ENCODE data around the gene MBP. TPM values are rescaled to one million over a fixed set of nuclear protein-coding genes. Genes with fewer than 3 reads are reported as not detected.

Gene MBP
- total and polyA plus RNA-seq, 2 of the 13 experiments (the other 11 are each of a cell fraction or from before 2014, with no cell fraction given) = 5.0 to 8.5 TPM

DNA sequence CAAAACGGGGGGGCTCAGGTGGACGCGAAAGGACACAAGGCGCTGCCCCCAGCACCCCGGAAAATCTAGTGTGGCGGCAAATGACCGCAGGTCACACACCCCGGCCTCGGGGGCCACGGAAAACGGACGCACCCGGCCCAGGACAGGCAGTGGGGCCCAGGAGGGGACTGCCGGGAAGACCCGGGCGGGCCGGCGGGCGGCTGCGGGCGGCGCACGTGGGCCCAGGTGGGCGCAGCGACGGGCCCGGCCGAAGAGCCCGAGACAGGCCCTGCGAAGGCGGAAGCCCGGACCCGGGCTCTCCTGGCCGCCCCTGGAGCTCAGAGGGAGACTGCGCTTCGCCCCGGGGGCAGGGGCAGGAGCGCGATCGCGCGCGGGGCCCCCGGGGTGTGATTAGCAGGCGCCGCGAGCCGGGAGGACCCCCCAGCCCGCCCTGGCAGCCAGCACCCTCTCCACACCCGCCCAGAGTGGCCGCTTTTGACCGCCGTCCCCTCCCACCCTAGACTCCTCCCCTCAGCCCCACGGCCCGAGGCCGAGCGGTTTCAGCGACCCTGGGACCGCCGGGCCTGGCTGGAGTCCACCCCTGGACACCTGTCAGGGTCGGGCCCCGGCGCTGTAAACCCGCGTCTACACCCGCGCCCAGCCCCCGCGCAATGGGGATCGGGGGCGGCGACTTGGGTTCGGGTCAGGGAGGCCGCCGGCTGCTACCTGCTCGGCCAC, 773 bp downstream of the MBP start (continued):
- TF ChIP-seq ZNF556 (CRISPR knock-in tag; IDR thresholded peaks at IDR 0.05; ENCODE audit: borderline replicate concordance) (no peak), ZKSCAN1 (IDR thresholded peaks at IDR 0.05; ENCODE audit: low read length) (no peak), ZNF558 (CRISPR knock-in tag; IDR thresholded peaks at IDR 0.05; ENCODE audit: borderline replicate concordance) (no peak; the same call in 1 of the 2 replicates), RORA (CRISPR knock-in tag; IDR thresholded peaks at IDR 0.05) (no peak), PITX1 (CRISPR knock-in tag; IDR thresholded peaks at IDR 0.05) (no peak), SIX4 (CRISPR knock-in tag; IDR thresholded peaks at IDR 0.05) (no peak), DMAP1 (CRISPR knock-in tag; IDR thresholded peaks at IDR 0.05) (no peak), PTBP1 (IDR thresholded peaks at IDR 0.05; ENCODE audit: low read depth, low read length, poor library complexity, severe bottlenecking) (no peak), ZZZ3 (CRISPR knock-in tag; IDR thresholded peaks at IDR 0.05; ENCODE audit: borderline replicate concordance) (no peak), ASH2L (IDR thresholded peaks at IDR 0.05; ENCODE audit: insufficient read length, low read depth, low read length) (no peak), MNT (IDR thresholded peaks at IDR 0.05) (no peak), KDM6A (CRISPR knock-in tag; IDR thresholded peaks at IDR 0.05; ENCODE audit: low read depth) (no peak), CREB1 (IDR thresholded peaks at IDR 0.05) (no peak), CREB1 (CRISPR knock-in tag; IDR thresholded peaks at IDR 0.05) (no peak), ZBTB34 (CRISPR knock-in tag; IDR thresholded peaks at IDR 0.05) (no peak), MEIS1 (CRISPR knock-in tag; IDR thresholded peaks at IDR 0.05; ENCODE audit: borderline replicate concordance) (no peak), FOXA1 (IDR thresholded peaks at IDR 0.05) (no peak), FOXA1 (CRISPR knock-in tag; IDR thresholded peaks at IDR 0.05) (no peak), ZFP36 (IDR thresholded peaks at IDR 0.05; ENCODE audit: borderline replicate concordance, low read depth, low read length, partially characterized antibody) (no peak), SP5 (CRISPR knock-in tag; IDR thresholded peaks at IDR 0.05; ENCODE audit: borderline replicate concordance, low read depth) (no peak), SNRNP70 (IDR thresholded peaks at IDR 0.05; ENCODE audit: low read depth, low read length) (no peak)
- TF ChIP-seq, protein P1, sequence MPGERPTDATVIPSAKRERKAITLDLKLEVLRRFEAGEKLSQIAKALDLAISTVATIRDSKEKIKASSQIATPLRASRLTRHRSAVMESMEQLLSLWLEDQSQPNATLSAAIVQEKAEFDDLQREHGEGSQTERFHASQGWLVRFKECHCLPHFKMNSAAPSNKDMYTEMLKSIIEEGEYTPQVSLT (CRISPR knock-in tag; IDR thresholded peaks at IDR 0.05; ENCODE audit: borderline replicate concordance, low read depth) = no peak
- TF ChIP-seq, protein P2, sequence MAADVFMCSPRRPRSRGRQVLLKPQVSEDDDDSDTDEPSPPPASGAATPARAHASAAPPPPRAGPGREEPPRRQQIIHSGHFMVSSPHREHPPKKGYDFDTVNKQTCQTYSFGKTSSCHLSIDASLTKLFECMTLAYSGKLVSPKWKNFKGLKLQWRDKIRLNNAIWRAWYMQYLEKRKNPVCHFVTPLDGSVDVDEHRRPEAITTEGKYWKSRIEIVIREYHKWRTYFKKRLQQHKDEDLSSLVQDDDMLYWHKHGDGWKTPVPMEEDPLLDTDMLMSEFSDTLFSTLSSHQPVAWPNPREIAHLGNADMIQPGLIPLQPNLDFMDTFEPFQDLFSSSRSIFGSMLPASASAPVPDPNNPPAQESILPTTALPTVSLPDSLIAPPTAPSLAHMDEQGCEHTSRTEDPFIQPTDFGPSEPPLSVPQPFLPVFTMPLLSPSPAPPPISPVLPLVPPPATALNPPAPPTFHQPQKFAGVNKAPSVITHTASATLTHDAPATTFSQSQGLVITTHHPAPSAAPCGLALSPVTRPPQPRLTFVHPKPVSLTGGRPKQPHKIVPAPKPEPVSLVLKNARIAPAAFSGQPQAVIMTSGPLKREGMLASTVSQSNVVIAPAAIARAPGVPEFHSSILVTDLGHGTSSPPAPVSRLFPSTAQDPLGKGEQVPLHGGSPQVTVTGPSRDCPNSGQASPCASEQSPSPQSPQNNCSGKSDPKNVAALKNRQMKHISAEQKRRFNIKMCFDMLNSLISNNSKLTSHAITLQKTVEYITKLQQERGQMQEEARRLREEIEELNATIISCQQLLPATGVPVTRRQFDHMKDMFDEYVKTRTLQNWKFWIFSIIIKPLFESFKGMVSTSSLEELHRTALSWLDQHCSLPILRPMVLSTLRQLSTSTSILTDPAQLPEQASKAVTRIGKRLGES (CRISPR knock-in tag; IDR thresholded peaks at IDR 0.05; ENCODE audit: borderline replicate concordance) = no peak
- TF ChIP-seq, protein P3, sequence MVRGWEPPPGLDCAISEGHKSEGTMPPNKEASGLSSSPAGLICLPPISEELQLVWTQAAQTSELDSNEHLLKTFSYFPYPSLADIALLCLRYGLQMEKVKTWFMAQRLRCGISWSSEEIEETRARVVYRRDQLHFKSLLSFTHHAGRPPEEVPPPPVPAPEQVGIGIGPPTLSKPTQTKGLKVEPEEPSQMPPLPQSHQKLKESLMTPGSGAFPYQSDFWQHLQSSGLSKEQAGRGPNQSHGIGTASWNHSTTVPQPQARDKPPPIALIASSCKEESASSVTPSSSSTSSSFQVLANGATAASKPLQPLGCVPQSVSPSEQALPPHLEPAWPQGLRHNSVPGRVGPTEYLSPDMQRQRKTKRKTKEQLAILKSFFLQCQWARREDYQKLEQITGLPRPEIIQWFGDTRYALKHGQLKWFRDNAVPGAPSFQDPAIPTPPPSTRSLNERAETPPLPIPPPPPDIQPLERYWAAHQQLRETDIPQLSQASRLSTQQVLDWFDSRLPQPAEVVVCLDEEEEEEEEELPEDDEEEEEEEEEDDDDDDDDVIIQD (CRISPR knock-in tag; IDR thresholded peaks at IDR 0.05; ENCODE audit: low read depth) = no peak

All from HepG2 (cell line).